ENCODE data around the gene FGF22.

DNA sequence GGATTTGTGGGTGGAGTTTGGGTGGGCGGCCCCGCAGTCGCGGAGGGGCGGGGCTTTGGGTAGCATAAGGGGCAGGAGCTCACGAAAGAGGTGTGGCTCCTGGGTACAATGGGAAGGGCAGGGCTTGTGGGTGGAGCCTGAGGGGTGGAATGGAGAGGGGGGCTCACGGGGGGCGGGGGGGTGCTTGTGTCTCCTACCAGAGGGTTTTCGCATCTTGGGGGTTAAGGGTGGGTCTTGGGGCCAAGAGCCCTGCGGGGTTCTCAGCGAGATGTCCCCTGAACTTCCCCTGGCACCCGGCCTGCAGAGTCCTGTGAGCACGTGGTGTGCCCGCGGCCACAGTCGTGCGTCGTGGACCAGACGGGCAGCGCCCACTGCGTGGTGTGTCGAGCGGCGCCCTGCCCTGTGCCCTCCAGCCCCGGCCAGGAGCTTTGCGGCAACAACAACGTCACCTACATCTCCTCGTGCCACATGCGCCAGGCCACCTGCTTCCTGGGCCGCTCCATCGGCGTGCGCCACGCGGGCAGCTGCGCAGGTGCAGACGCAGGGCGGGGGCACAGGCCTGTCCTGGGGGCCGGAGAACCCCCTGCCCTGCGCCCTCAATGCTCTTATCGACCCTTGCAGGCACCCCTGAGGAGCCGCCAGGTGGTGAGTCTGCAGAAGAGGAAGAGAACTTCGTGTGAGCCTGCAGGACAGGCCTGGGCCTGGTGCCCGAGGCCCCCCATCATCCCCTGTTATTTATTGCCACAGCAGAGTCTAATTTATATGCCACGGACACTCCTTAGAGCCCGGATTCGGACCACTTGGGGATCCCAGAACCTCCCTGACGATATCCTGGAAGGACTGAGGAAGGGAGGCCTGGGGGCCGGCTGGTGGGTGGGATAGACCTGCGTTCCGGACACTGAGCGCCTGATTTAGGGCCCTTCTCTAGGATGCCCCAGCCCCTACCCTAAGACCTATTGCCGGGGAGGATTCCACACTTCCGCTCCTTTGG is 41.6 kb downstream of the FGF22 start:
- TF ChIP-seq, protein P1, sequence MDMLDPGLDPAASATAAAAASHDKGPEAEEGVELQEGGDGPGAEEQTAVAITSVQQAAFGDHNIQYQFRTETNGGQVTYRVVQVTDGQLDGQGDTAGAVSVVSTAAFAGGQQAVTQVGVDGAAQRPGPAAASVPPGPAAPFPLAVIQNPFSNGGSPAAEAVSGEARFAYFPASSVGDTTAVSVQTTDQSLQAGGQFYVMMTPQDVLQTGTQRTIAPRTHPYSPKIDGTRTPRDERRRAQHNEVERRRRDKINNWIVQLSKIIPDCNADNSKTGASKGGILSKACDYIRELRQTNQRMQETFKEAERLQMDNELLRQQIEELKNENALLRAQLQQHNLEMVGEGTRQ (IDR thresholded peaks at IDR 0.05; ENCODE audit: low read depth, low read length): no peak
- no peak for TF ChIP-seq MXI1 (IDR thresholded peaks at IDR 0.05; ENCODE audit: borderline replicate concordance, low read depth, low read length)
- TF ChIP-seq RAD21 (IDR thresholded peaks at IDR 0.05; ENCODE audit: low read length): no peak
- TF ChIP-seq, protein P2, sequence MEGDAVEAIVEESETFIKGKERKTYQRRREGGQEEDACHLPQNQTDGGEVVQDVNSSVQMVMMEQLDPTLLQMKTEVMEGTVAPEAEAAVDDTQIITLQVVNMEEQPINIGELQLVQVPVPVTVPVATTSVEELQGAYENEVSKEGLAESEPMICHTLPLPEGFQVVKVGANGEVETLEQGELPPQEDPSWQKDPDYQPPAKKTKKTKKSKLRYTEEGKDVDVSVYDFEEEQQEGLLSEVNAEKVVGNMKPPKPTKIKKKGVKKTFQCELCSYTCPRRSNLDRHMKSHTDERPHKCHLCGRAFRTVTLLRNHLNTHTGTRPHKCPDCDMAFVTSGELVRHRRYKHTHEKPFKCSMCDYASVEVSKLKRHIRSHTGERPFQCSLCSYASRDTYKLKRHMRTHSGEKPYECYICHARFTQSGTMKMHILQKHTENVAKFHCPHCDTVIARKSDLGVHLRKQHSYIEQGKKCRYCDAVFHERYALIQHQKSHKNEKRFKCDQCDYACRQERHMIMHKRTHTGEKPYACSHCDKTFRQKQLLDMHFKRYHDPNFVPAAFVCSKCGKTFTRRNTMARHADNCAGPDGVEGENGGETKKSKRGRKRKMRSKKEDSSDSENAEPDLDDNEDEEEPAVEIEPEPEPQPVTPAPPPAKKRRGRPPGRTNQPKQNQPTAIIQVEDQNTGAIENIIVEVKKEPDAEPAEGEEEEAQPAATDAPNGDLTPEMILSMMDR (conservative IDR thresholded peaks at IDR 0.05; ENCODE audit: low read depth, low read length): no peak
- TF ChIP-seq SMC3 (IDR thresholded peaks at IDR 0.05; ENCODE audit: low read depth, low read length): no peak
- TF ChIP-seq POLR2A (IDR thresholded peaks at IDR 0.05; ENCODE audit: low read depth, low read length): no peak
- TF ChIP-seq RCOR1 (IDR thresholded peaks at IDR 0.05; ENCODE audit: insufficient replicate concordance, low read length): no peak
- TF ChIP-seq MAFK (IDR thresholded peaks at IDR 0.05; ENCODE audit: low read depth, low read length): no peak

Measured in IMR-90 (cell line).